ENCODE results near the gene CFAP251.

- TF ChIP-seq CTCF (tag by site-specific recombination; IDR thresholded peaks at IDR 0.05), result no peak
- TF ChIP-seq ZNF311 (tag by site-specific recombination; IDR thresholded peaks at IDR 0.05; ENCODE audit: borderline replicate concordance), result no peak
- no peak for TF ChIP-seq ZNF324 (tag by site-specific recombination; IDR thresholded peaks at IDR 0.05)
- no peak for TF ChIP-seq ZNF426 (tag by site-specific recombination; IDR thresholded peaks at IDR 0.05)
- TF ChIP-seq ZNF433 (tag by site-specific recombination; IDR thresholded peaks at IDR 0.05; ENCODE audit: low read depth), result no peak
- no peak for TF ChIP-seq PRDM4 (tag by site-specific recombination; IDR thresholded peaks at IDR 0.05)
- no peak for TF ChIP-seq MYNN (tag by site-specific recombination; IDR thresholded peaks at IDR 0.05; ENCODE audit: borderline replicate concordance)
- no peak for TF ChIP-seq ZNF560 (tag by site-specific recombination; IDR thresholded peaks at IDR 0.05; ENCODE audit: borderline replicate concordance)
- TF ChIP-seq ZNF830 (tag by site-specific recombination; IDR thresholded peaks at IDR 0.05; ENCODE audit: low read depth), result no peak
- no peak for TF ChIP-seq ZNF24 (tag by site-specific recombination; IDR thresholded peaks at IDR 0.05)
- TF ChIP-seq SCRT2 (tag by site-specific recombination; IDR thresholded peaks at IDR 0.05), result no peak
- TF ChIP-seq ZNF175 (tag by site-specific recombination; IDR thresholded peaks at IDR 0.05), result no peak
- no peak for TF ChIP-seq ZBTB8A (tag by site-specific recombination; IDR thresholded peaks at IDR 0.05)
These were observed 72.6 kb downstream of the CFAP251 start for GRCh38 chr12:121990692-121991603.
